CD8-positive, alpha-beta memory T cell (primary cell): ENCODE results near the gene NFIC. TPM values are rescaled to one million over a fixed set of nuclear protein-coding genes. Genes with fewer than 3 reads are reported as not detected.
A peak's percentile ranks its signal among the peaks of the same experiment; 100 is the strongest.

Experiments
- CTCF ChIA-PET: fragments of 350-600 bp; sonication (Branson Sonifier 250); formaldehyde crosslinking; loops from one replicate; lab custom pipeline; 2021; ENCODE audit warnings: antibody characterized with exemption; lab: Charles Lee
- POLR2A ChIA-PET: fragments of 350-600 bp; sonication (Branson Sonifier 250); formaldehyde crosslinking; loops from one replicate; lab custom pipeline; 2021; ENCODE audit warnings: antibody characterized with exemption; lab: Charles Lee
- DNase-seq, 5 donors: peaks; one replicate each; pipeline versions ENCODE4 v3.0.0 to v3.0.0-alpha.2; 2020 to 2022; ENCODE audit warnings: mixed read lengths in 1 of 5
- H3K27ac ChIP-seq: one replicate; pipeline ENCODE4 v1.7.0; 2013; ENCODE audit warnings: low read depth, mild to moderate bottlenecking, low read length, moderate library complexity
- H3K27me3 ChIP-seq: 2 replicates; pipeline ENCODE4 v1.7.0; 2013; ENCODE audit warnings: low read length, mild to moderate bottlenecking; ENCODE audit not compliant: insufficient read depth, poor library complexity, severe bottlenecking
- H3K36me3 ChIP-seq: 2 replicates; pipeline ENCODE4 v1.7.0; 2013; ENCODE audit warnings: mild to moderate bottlenecking, low read length, moderate library complexity; ENCODE audit not compliant: insufficient read depth
- H3K4me1 ChIP-seq: 2 replicates; pipeline ENCODE4 v1.7.0; 2013; ENCODE audit warnings: mild to moderate bottlenecking, low read length, moderate library complexity; ENCODE audit not compliant: insufficient read depth
- H3K4me3 ChIP-seq: 2 replicates; pipeline ENCODE4 v1.7.0; 2013; ENCODE audit warnings: mild to moderate bottlenecking, low read length
- H3K9me3 ChIP-seq: 2 replicates; pipeline ENCODE4 v1.7.0; 2013; ENCODE audit warnings: mild to moderate bottlenecking, low read length
- H3K27ac Mint-ChIP-seq, 8 donors: one replicate each; pipeline ENCODE4 v1.8.0; 2020 to 2021; ENCODE audit warnings: mixed read lengths in 8 of 8, mild to moderate bottlenecking in 6 of 8, inconsistent platforms in 3 of 8, moderate library complexity in 3 of 8
- H3K27me3 Mint-ChIP-seq, 2 donors: one replicate each; pipeline ENCODE4 v1.8.0; 2020 to 2021; ENCODE audit warnings: mixed read lengths in 2 of 2, mild to moderate bottlenecking in 1 of 2, moderate library complexity in 1 of 2
- H3K36me3 Mint-ChIP-seq, 3 donors: one replicate each; pipeline ENCODE4 v1.8.0; 2020 to 2021; ENCODE audit warnings: mixed read lengths in 3 of 3, inconsistent platforms in 1 of 3, mild to moderate bottlenecking in 1 of 3
- H3K4me1 Mint-ChIP-seq, 3 donors: one replicate each; pipeline ENCODE4 v1.8.0; 2020 to 2021; ENCODE audit warnings: mixed read lengths in 3 of 3, inconsistent platforms in 1 of 3, mild to moderate bottlenecking in 1 of 3
- H3K4me3 Mint-ChIP-seq, 7 donors: one replicate each; pipeline ENCODE4 v1.8.0; 2020 to 2021; ENCODE audit warnings: mixed read lengths in 7 of 7, mild to moderate bottlenecking in 6 of 7, moderate library complexity in 4 of 7, inconsistent platforms in 2 of 7
- H3K9me3 Mint-ChIP-seq, 5 donors: one replicate each; pipeline ENCODE4 v1.8.0; 2020 to 2022; ENCODE audit warnings: mixed read lengths in 5 of 5, mild to moderate bottlenecking in 3 of 5, moderate library complexity in 2 of 5, inconsistent platforms in 1 of 5
- polyA plus RNA-seq: library from polyadenylated mRNA; unstranded; fragments of 300-500 nt; fragmentation: Illumina TruSeq; gene quantifications from one replicate; pipeline ENCODE4 v1.2.3, GENCODE V29; 2021
- total RNA-seq, 2 experiments: library from RNA; stranded (reverse); gene quantifications; one replicate each; pipeline ENCODE4 v1.2.3, GENCODE V29; 2021

The NFIC gene
- total and polyA plus RNA-seq, 3 experiments from 2014 or later = 16.1 to 19.4 (median 17.8) TPM

GRCh38 chr19:3455960-3456601 lies 89.7 kb downstream of the NFIC start:
- Mint-ChIP-seq H3K27me3 (no peaks in the 10 kb centered on the region), H3K27ac (no peak overlapping the region), H3K4me3 (no peak overlapping the region), H3K36me3 (peaks cover under 1 to 33% (median under 1%) of the 10 kb centered on the region in 3 donors), H3K9me3 (no peaks in the 10 kb centered on the region), H3K4me1 (peaks cover 0 to 3% (median 0%) of the 10 kb centered on the region in 3 donors)
- Histone ChIP-seq H3K27me3 (no peaks in the 10 kb centered on the region), H3K27ac (no peak overlapping the region), H3K4me3 (no peak overlapping the region), H3K36me3 (peaks cover 3% of the 10 kb centered on the region), H3K9me3 (no peaks in the 10 kb centered on the region), H3K4me1 (no peaks in the 10 kb centered on the region)
- CTCF ChIA-PET = no interaction called here
- POLR2A ChIA-PET = no interaction called here
- no peak for DNase-seq

- Histone ChIP-seq H3K27me3 (no peaks in the 10 kb centered on the region), H3K36me3 (peaks cover 3% of the 10 kb centered on the region), H3K4me1 (no peaks in the 10 kb centered on the region), H3K4me3 (no peak overlapping the region), H3K9me3 (no peaks in the 10 kb centered on the region), H3K27ac (no peak overlapping the region)
- ChIA-PET POLR2A (no interaction called here), CTCF (no interaction called here)
- no peaks in the 10 kb centered on the region for H3K27me3 Mint-ChIP-seq
- peaks cover 0 to 30% (median 0%) of the 10 kb centered on the region in 3 donors for H3K36me3 Mint-ChIP-seq
- H3K4me1 Mint-ChIP-seq = peaks cover 0 to 3% (median 0%) of the 10 kb centered on the region in 3 donors
- DNase-seq = no peak
- H3K4me3 Mint-ChIP-seq = no peak overlapping the region
- no peaks in the 10 kb centered on the region for H3K9me3 Mint-ChIP-seq
- H3K27ac Mint-ChIP-seq = peak overlapping the region in 1 of 8 donors; percentile 66
Measured at GRCh38 chr19:3456925-3457527, 90.6 kb downstream of the NFIC start.

GRCh38 chr19:3457528-3458228 lies 91.3 kb downstream of the NFIC start:
- H3K4me1 Mint-ChIP-seq = peaks cover 0 to 3% (median 0%) of the 10 kb centered on the region in 3 donors
- Histone ChIP-seq H3K27me3 (no peaks in the 10 kb centered on the region), H3K9me3 (no peaks in the 10 kb centered on the region), H3K4me1 (no peaks in the 10 kb centered on the region), H3K27ac (no peak overlapping the region), H3K36me3 (peaks cover 3% of the 10 kb centered on the region), H3K4me3 (no peak overlapping the region)
- H3K27me3 Mint-ChIP-seq = no peaks in the 10 kb centered on the region
- CTCF ChIA-PET = no interaction called here
- no peak for DNase-seq
- H3K9me3 Mint-ChIP-seq = no peaks in the 10 kb centered on the region
- H3K4me3 Mint-ChIP-seq = no peak overlapping the region
- POLR2A ChIA-PET = no interaction called here
- no peak overlapping the region for H3K27ac Mint-ChIP-seq
- peaks cover 0 to 26% (median under 1%) of the 10 kb centered on the region in 3 donors for H3K36me3 Mint-ChIP-seq

GRCh38 chr19:3458229-3459088 lies 92.1 kb downstream of the NFIC start:
- Histone ChIP-seq H3K27ac (no peak overlapping the region), H3K4me3 (no peak overlapping the region), H3K4me1 (no peaks in the 10 kb centered on the region), H3K9me3 (no peaks in the 10 kb centered on the region), H3K36me3 (peaks cover 3% of the 10 kb centered on the region), H3K27me3 (no peaks in the 10 kb centered on the region)
- H3K27ac Mint-ChIP-seq = no peak overlapping the region
- CTCF ChIA-PET = interaction anchor here (0.9 kb wide), 1 partner anchor 153 kb away, joined by 3 read pairs; no protein-coding TSS in a partner anchor
- peaks cover 0 to 22% (median 2%) of the 10 kb centered on the region in 3 donors for H3K36me3 Mint-ChIP-seq
- H3K4me1 Mint-ChIP-seq = peaks cover 0 to 3% (median 0%) of the 10 kb centered on the region in 3 donors
- no peak overlapping the region for H3K4me3 Mint-ChIP-seq
- POLR2A ChIA-PET = interaction anchor here (0.6 kb wide), 1 partner anchor 17 kb away, joined by 7 read pairs; no protein-coding TSS in a partner anchor
- H3K9me3 Mint-ChIP-seq = no peaks in the 10 kb centered on the region
- DNase-seq = no peak
- no peaks in the 10 kb centered on the region for H3K27me3 Mint-ChIP-seq

- Mint-ChIP-seq H3K27ac (peak overlapping the region in 2 of 8 donors; percentile 71 to 79), H3K4me3 (no peak overlapping the region), H3K36me3 (peaks cover 0 to 19% (median 2%) of the 10 kb centered on the region in 3 donors), H3K9me3 (no peaks in the 10 kb centered on the region), H3K27me3 (no peaks in the 10 kb centered on the region), H3K4me1 (peaks cover 0 to 3% (median 0%) of the 10 kb centered on the region in 3 donors)
- Histone ChIP-seq H3K9me3 (no peaks in the 10 kb centered on the region), H3K4me3 (no peak overlapping the region), H3K27me3 (no peaks in the 10 kb centered on the region), H3K36me3 (peaks cover 3% of the 10 kb centered on the region), H3K27ac (no peak overlapping the region), H3K4me1 (no peaks in the 10 kb centered on the region)
- DNase-seq = no peak
- POLR2A ChIA-PET = interaction anchor here (0.6 kb wide), 1 partner anchor 17 kb away, joined by 7 read pairs; no protein-coding TSS in a partner anchor
- CTCF ChIA-PET = interaction anchor here (0.9 kb wide), 1 partner anchor 154 kb away, joined by 3 read pairs; no protein-coding TSS in a partner anchor
Measured at GRCh38 chr19:3459089-3459881, 92.9 kb downstream of the NFIC start.

GRCh38 chr19:3459965-3460582 lies 93.7 kb downstream of the NFIC start:
- no peak for DNase-seq
- Histone ChIP-seq H3K4me1 (no peaks in the 10 kb centered on the region), H3K27ac (no peak overlapping the region), H3K36me3 (peaks cover 3% of the 10 kb centered on the region), H3K9me3 (no peaks in the 10 kb centered on the region), H3K4me3 (no peak overlapping the region), H3K27me3 (no peaks in the 10 kb centered on the region)
- H3K27me3 Mint-ChIP-seq = no peaks in the 10 kb centered on the region
- peak overlapping the region in 2 of 8 donors; percentile 11 to 61 for H3K27ac Mint-ChIP-seq
- ChIA-PET CTCF (interaction anchor here (1.7 kb wide), 1 partner anchor 13 kb away, joined by 6 read pairs; no protein-coding TSS in a partner anchor), POLR2A (no interaction called here)
- H3K4me1 Mint-ChIP-seq = peaks cover 0 to 3% (median 0%) of the 10 kb centered on the region in 3 donors
- H3K36me3 Mint-ChIP-seq = peaks cover 0 to 11% (median 2%) of the 10 kb centered on the region in 3 donors
- H3K4me3 Mint-ChIP-seq = no peak overlapping the region
- no peaks in the 10 kb centered on the region for H3K9me3 Mint-ChIP-seq
